T-helper 1 cell (primary cell): ENCODE measurements around the gene CRTC2.

Experiments used
- DNase-seq, 5 donors: peaks; one replicate each; pipeline ENCODE4 v3.0.0-alpha.2; 2012 to 2020

Gene CRTC2

DNA sequence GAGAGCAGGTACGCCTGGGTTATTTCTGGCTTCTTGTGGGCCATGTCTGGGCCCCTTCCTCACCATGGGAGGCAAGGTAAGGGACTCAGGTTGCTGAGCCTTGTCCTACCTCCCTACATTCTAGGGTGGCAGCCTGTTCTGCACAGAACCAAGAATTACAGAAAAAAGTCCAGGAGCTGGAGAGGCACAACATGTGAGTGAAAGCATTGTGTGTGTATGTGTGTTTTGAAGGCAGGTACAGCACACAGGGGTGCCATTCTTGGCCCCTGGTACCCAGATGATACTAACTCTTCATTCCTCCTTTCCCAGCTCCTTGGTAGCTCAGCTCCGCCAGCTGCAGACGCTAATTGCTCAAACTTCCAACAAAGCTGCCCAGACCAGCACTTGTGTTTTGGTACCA is 14.7 kb upstream of the CRTC2 start:
- DNase-seq = no peak

DNA sequence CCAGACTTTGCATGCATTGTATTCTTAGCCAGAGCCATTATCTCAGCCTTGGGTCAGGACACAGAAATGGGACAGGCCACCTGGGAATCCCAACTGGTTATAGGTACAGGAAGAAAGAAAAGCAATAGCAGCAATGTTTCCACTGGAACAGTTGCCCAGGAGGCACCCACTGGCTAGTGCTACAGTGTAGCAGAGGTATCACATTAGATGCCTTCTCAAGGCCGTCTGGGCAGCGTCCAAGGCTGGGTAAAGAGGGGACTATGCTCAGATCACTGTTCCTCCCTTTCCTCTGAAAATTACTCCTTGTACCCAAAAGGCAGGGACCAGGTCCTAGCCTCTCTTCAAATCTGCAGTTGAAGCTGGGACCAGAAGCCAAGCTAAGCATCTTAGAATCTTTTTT is 11.9 kb upstream of the CRTC2 start:
- no peak for DNase-seq

DNA sequence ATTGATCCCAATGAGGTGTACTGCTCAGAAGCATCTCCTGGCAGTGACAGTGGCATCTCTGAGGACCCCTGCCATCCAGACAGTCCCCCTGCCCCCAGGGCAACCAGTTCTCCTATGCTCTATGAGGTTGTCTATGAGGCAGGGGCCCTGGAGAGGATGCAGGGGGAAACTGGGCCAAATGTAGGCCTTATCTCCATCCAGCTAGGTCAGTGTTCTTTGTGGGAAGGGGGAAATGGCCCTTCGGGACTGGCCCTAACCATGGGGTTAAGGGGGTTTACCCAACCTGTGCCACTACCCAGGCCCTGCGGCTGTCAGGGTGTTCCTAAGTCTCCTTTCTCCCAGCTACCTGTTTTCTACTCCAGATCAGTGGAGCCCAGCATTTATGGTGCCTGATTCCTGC is 10.6 kb upstream of the CRTC2 start:
- no peak for DNase-seq

DNA sequence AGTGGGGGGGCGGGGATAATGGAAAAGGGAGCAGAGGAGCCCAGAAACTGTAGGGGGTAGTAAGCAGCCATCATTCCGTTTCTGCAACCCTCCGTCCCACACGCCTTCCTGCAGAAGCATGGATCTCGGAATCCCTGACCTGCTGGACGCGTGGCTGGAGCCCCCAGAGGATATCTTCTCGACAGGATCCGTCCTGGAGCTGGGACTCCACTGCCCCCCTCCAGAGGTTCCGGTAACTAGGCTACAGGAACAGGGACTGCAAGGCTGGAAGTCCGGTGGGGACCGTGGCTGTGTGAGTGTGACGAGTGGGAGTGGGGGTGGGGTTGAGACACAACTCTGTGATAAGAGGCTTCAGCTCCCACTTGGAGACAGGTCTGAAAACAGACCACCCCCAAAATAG is 10.0 kb upstream of the CRTC2 start:
- no peak for DNase-seq

DNA sequence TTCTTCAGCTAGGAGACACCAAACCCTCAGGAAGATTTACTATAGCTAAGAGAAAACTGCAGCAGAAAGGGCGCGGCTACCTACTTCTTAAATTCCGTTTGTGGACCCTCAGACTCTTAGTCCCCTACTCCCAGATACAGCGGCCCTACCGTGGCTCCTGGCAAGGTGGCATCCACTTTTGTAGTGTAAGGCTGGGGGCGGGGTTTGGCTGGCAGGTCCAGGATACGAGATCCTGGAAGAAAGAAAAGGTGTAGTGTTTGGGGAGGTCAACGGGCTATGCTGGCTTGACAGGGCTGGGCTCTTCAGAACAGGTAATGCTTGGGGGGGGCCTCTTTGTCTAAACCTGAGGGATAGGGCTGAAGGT is 9.6 kb upstream of the CRTC2 start:
- DNase-seq = no peak

DNA sequence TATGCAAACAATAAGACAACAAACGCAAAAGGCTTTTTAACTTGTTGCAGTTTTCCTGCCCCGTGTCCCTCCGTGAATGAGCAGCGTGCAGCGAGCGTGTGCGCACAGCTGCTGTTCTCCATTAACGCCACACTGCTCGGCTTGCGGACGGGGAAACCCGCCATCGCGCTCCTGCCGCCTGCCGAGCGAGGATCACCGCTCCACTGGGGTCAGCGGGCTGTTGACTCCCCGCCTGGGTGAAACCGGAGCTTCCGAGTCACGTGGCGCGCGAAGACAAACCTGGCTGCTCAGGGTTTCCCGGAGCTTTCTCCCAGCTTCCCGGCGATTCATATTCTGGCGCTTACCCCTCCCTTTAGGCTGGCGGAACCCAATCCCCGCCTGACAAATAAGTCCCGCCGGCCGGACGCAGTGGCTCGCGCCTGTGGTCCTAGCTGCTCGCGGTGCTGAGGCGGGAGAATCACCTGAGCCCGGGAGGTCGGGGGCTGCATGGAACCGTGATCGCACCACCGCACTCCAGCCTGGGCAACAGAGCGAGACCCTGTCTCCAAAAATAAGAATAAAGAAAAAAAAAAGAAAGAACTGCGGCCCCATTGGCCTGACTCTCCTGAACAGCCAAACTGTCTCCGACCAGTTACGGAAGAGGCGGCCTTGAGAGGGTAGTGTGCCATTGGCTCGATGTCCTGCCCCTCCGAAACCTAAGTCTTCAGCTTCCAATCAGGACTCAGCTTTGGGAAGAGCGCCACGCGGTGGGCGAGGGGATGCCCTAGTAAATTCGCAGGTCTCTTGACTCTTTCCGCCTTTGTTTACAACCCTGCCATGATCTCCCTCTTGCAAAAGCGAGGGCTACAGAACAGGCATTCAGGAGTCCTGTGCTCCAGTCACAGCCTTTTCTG is 8.9 kb upstream of the CRTC2 start, which contains the start of gene CREB3L4:
TSS of gene CREB3L4 (plus strand) at position 796 of the 893 bp plus-strand sequence. CDS start 624 bp downstream, outside the sequence.
- DNase-seq = peak; percentile 63 to 93 (median 74)

DNA sequence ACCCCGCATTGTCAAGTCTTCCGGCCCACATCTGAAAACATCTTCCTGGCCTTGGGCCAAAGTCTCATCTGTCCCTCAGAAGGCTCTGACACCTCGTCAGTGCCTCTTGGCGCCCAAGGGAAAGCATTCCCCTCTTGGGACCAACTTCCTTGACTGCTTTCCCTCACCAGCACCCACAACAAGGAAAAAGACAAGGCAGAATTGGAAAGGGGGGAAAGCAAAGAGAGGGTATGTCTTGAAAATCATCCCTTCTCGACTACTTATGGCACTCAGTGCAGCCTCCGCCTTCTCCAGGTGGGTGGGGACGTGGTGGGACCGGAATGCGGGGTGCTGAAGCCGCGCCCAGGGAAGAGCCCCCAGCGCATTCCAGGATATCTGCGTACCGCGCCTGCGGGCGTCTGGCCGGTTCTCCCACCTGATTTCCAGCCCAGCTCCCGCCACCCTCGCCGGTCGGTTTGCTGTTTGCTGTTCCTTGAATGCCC is 5.5 kb upstream of the CRTC2 start:
- DNase-seq = no peak

DNA sequence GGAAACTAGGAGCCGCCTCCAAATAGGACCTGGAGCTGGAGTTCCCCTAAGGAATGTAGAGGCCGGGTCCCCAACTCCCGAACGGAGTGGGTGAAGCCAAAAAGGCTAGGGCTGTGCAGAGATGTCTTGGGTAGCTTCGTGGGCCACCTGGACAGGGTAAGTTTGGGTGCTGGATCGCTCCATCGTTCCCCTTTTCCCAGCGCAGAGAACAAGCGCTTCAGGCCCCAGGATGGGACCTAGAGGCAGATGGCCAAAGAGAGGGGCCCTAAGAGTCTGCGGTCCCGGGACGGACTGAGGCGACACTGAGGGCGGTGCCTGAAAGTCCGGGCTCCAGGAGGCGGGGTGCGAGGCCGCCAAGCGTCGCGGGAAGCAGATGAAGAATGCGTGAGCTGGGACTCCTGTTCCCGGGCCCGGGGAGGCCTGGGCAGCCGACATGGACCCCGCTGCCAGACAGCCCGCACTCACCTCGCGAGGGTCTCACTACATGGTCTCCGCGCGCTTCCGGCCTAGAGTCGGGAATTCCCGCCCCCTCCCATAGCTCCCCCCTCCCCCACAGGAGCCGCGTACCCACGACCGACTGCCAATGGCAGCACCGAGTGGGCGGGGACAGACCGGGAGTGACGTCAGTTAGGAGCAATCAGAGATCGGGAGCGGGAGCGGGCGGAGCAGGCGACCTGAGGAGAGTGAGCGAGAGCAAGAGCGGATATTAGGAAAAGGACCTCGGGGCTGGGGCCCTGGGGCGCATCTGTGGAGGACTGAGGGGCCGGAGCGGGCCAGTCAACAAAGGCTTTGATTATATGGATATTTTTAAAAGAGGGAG is 4.8 kb upstream of the CRTC2 start, which contains the start of gene SLC39A1:
TSS of gene SLC39A1 (minus strand) at position 508 of the 820 bp plus-strand sequence. CDS start 822 bp downstream, outside the sequence.
- DNase-seq = peak; percentile 92 to 96 (median 93)

DNA sequence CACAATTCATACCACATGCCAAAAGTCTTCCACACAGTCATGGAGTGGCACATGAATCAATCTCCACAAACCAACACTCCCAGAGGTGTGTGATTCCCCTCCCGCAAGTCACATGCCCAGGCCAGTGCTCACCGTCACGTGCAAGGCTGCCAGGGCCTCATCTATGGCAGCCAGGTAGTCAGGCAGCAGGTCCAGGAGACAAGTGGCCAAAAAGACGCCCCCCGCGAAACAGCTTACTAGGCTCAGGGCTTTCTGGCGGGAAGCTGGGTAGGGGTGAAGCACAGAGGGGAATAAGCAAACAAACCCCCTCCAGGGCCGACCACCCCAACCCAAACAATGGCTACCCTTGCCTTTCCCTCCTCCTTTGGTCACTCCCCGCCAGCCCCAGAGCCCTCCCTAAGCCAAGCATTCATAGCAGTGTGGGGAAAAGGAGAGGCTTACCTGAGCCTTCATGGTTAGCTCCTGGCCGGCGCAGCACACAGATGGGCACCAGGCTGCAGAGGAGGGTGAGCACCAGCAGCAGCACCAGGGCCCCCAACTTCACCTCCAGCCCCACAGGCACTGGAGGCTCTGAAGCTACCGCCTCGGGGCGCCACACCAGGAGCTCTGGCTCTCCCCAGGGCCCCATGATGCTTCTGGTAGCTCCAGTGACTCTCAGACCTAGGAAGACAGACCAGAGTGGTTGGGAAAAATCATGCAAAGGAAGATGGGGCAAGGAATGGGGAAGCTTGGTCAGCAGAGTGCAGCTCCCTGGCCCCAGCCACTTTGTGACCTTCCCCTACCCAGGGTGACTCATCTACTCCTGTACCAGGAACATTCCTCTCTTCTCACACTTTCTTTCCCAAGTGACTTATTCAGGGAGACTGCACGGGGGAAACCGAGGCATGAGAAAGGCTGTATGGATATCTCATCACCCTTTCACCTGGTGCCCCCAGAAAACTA is 3.9 kb upstream of the CRTC2 start:
- DNase-seq = no peak

DNA sequence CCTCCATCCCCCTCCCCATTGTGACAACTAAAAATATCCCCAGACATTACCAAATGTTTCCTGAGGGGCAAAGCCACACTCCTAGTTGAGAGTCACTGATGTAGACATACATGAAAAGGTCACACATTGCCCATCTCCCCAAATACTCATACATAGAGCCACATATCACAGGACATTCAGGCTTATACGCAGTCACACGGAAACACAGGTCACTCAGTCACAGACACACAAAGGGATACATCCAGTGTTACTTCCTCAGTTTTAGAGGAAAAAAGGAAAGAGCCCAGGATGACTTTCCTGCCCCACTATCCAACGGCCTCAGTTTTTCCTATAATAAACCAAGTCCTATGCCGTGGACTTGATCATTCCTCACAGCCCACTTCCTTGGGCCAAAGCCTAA is 3.0 kb upstream of the CRTC2 start:
- DNase-seq = no peak

DNA sequence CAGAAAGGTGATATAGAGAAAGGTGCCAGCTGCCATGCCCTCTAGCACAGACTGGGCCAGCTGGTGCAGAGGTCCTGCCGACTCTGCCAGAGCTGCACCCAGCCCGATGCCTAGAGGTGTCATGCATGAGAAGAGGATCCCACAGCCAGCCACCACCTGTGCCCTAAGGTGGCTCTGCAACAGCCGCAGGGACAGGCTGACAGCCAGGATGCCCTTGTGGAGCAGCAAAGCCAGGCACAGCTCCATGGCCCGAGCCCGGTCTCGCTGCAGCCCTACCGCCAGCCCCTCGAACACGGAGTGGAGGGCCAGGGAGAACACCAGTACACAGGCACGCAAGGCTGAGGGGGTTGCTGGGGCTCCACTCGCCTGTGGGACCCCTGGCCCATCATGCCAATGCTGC is 1.8 kb upstream of the CRTC2 start:
- no peak for DNase-seq

DNA sequence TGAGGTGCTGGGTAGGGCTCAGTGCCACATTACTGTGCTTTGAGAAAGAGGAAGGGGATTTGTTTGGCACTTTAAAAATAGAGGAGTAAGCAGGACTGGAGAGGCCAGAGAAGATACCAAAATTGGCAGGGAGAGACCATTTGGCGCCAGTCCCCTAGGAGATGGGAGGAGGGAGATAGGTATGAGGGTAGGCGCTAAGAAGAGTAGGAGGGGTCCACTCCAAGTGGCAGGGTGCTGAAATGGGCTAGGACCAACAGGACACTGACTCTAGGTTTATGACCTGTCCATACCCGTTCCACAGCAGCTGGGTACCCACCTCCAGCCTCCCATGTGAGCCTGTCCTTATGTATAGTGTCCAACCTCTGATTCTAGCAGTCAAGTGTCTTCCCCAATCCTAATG is 1.0 kb upstream of the CRTC2 start:
- no peak for DNase-seq

DNA sequence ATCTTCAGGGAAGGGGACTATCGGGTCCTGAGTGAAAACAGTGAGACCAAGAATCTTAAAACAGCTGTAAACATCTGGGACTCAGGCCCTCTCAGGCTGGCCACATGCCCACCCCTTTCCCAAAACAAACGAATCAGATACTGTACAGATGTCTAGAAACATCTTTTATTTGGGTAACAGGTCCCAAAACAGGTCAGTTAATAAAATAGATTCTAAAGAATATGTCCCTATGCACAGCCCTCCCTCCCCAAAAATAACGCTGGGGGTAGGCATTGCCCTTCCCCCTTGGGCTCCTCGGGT is 499 bp upstream of the CRTC2 start:
- no peak for DNase-seq

DNA sequence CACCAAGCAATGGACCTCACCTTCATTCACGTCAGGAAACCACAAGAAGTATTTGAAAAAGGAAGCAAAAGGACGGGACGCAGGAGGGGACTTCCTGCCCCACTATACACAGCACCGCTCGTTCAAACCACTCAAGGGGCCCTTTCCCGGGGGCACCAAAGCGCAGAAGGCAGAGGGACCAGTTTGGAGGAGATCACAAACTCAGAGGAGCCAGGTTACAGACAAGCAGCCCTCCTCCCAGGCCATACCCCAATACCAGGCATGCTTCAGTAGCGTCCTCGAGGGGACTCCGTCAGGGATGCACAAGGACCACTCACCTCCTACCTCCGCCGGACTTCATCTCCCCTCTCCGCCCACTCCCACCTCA is 685 bp downstream of the CRTC2 start:
- DNase-seq = peak in 3 of 5 donors; percentile 22 to 61 (median 28)

DNA sequence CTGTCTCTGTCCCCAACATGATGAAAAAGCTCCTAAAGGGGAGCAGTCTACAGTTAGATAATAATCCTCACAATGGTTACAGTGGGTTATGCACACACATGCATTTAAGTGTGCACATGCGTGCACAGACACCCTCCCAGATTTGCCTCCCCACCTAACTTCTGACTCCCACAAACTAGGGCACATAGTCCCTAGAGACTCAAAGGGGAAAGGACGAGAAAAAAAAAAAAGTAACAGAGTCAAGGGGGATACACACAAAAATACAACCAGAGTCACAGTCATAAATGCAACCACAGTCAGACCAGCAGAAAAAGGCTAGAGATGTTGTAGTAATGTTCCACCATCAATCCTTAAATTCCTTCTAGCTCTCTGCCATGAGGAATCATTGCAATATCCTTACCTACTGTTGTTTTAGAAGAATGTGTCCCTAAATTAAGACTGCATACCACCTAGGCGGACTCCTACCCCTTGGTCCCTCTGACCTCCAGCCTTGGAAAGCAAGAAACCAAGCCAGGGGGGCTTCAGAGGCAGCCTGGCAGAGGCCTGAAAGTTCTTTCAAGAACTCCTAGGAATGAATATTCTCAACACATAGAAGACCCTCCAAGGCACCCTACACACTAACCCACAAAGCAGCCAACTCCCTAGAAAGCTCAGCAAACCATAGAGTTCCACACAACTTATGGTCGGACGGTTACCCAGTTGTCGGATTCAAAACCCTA is 1.3 kb downstream of the CRTC2 start:
- DNase-seq = no peak

DNA sequence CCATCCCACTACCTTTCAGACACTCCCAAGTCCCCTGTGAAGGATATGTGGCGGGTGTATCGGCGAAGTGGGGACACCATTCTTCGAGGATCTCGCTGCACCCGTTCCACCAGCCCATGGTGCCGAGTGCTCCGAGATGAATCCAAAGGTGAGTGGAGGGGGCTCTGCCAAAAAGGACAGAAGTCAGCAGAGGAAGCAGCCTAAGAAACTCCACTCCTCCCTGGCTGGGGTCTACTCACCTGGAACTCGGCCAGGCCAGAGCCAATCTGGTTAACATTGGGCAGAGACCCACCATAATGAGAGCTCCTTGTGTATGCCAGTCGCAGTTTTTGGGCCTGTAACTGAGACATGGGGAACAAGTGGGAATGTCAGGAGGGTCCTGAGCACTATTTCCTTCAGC is 3.6 kb downstream of the CRTC2 start:
- DNase-seq = no peak

DNA sequence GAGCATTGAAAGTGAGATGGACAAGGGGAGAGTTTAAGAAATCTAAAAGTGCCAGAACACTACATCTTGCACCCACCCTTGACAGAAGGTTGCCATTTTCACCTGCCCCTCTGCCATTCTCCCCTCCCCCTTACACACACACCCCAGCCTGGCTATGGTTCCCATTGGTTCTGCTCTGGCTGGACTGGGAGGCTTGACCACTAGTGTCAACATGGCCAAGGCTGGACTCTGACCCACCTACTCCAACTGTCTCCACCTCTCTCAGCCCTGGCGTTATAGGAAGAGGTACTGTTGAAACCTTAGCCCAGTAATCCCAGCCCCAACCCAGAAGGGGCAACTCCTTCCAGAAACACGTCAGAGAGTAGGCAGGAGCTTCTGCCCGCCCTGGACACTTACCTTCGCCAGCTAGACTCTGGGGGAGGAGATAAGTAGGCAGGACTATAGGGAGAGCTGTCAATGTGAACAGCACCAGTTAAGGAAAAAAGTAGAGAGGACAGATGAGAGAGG is 4.5 kb downstream of the CRTC2 start:
- DNase-seq = no peak

DNA sequence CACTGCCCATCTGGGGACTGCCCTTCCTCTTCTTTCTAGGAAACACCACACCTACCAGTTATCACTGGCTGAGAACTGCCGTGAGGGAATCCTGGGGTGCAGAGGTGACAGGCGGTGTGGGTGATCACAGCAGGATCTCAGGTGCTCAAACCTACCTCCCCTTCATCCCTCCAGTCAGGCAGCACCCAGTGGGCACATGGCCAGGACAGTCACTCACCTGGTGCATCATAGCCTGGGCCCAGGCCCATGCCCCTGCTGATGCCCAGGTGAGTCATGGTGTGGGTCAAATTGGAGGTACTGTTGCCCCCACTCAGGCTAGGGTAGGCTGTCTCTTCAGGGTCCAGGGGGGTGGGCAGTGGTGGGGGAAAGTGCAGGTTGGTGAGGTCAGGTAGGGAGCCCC is 6.6 kb downstream of the CRTC2 start:
- no peak for DNase-seq

DNA sequence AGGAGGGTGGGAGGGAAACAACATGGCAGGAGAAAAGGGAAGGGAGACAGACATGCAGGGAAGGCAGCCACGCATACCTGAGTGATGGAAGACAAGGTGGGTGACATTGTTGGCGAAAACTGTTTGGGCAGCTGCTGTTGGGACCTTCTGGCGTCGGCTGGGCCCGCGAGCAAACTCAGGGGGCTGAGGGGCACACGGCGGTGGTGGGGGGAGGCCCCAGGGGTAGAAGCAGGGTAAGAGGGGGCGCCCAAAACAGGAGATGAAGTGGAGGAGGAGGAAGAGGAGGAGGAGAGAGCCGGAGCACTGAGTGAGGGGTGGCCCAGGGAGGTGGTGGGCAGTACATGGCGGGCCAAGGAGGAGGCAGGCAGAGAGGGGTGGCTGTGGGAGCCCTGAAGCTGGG is 7.2 kb downstream of the CRTC2 start:
- no peak for DNase-seq

DNA sequence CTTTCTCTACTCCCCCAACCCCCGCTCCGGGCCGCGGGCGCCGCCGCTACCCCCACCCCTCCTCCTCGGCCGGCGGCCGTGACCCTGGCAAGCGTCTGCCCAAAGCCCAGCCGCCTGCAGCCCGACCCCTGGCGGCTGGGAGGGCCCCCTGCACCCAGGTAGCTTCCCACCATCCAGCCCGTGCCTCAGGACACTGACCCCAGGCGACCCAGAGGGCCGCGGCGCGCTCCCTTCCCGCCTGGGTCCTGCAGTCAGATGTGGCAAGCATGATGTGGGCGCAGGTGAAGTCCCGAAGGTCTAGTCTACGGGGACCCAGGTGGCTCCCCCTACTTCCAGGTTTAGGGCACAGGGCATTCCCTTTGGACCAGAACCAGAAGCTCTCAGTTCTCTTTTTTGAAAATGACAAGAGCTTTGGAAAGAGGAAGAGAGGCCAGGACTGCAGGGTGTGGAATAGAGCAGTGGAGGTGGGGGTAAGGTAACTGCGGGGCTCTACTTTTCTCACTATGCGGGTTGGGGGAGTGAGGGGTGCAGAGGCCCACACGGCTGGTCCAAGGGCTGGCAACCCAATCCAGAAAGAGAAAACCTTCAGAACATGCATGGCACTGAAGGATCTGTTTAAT is 11.7 kb downstream of the CRTC2 start, which contains the start of gene DENND4B:
TSS of gene DENND4B (minus strand) at position 97 of the 620 bp plus-strand sequence. CDS start 2,344 bp downstream, outside the sequence.
- peak; percentile 52 to 82 (median 67) for DNase-seq
